Measurements from ENCODE around the gene OR13C8. TPM values are rescaled to one million over a fixed set of nuclear protein-coding genes. Genes with fewer than 3 reads are reported as not detected.
"Not testable (repeated sequence)": the region's sequence is repeated elsewhere in the genome, so short reads cannot be mapped to it uniquely, and the experiment has no call there.

The OR13C8 gene
- total RNA-seq (not detected), polyA plus RNA-seq (not detected)

- no peaks in the 10 kb centered on the region for H3K4me1 ChIP-seq
- no peaks in the 10 kb centered on the region for H3K9me3 ChIP-seq
- no peak within 1 kb of the TSS for H3K4me3 ChIP-seq
- no peak for TF ChIP-seq EP300 (IDR thresholded peaks at IDR 0.05)
- TF ChIP-seq POLR2AphosphoS5 (IDR thresholded peaks at IDR 0.05), result no peak
- TF ChIP-seq CTCF (IDR thresholded peaks at IDR 0.05), result no peak
- TF ChIP-seq POLR2A (IDR thresholded peaks at IDR 0.05), result no peak
- H3K27ac ChIP-seq, result no peak within 1 kb of the TSS
- no peaks in the 10 kb centered on the region for H3K36me3 ChIP-seq
- intact Hi-C loops (cut with DNase I), result no loop called here
- no peaks in the 10 kb centered on the region for H3K27me3 ChIP-seq
- no peak for DNase-seq
- WGBS, 2 donors, result 86% methylated on average over 4 of the region's 4 CpGs
These were observed at the start of gene OR13C8 for GRCh38 chr9:104568868-104569267. OR13C8 (plus strand) TSS chr9:104569168; CDS start chr9:104569168, 0 bp downstream.

GRCh38 chr9:104520241-104520640 lies 48.7 kb upstream of the OR13C8 start:
- H3K27ac ChIP-seq; H3K36me3 ChIP-seq; H3K27me3 ChIP-seq; H3K4me1 ChIP-seq; H3K4me3 ChIP-seq; DNase-seq; intact Hi-C loops (cut with DNase I); H3K9me3 ChIP-seq: not testable (repeated sequence)
- WGBS, 2 donors, result 81 to 86% methylated on average over 10 of the region's 10 CpGs

- Histone ChIP-seq H3K36me3 (no peaks in the 10 kb centered on the region), H3K27ac (no peak within 1 kb of the TSS), H3K4me3 (no peak within 1 kb of the TSS), H3K9me3 (no peaks in the 10 kb centered on the region), H3K4me1 (no peaks in the 10 kb centered on the region), H3K27me3 (no peaks in the 10 kb centered on the region)
- DNase-seq, result no peak
- intact Hi-C loops (cut with DNase I), result no loop called here
- no peak for TF ChIP-seq POLR2AphosphoS5 (IDR thresholded peaks at IDR 0.05)
- TF ChIP-seq CTCF (IDR thresholded peaks at IDR 0.05), result no peak
- no peak for TF ChIP-seq EP300 (IDR thresholded peaks at IDR 0.05)
- no peak for TF ChIP-seq POLR2A (IDR thresholded peaks at IDR 0.05)
These were observed 41.9 kb upstream of the OR13C8 start, which contains the start of gene OR13C4 for GRCh38 chr9:104527109-104527508. OR13C4 (minus strand) TSS chr9:104527209; CDS start chr9:104527209, 0 bp downstream.

GRCh38 chr9:104536756-104537155 lies 32.2 kb upstream of the OR13C8 start, which contains the start of gene OR13C3:
OR13C3 (minus strand) TSS chr9:104536856; CDS start chr9:104536723, 133 bp downstream.
- no peak within 1 kb of the TSS for H3K4me3 ChIP-seq
- no peaks in the 10 kb centered on the region for H3K36me3 ChIP-seq
- intact Hi-C loops (cut with DNase I), result no loop called here
- H3K9me3 ChIP-seq, result no peaks in the 10 kb centered on the region
- H3K27ac ChIP-seq, result no peak within 1 kb of the TSS
- no peaks in the 10 kb centered on the region for H3K27me3 ChIP-seq
- WGBS, 2 donors, result 90 to 94% methylated on average over 5 of the region's 5 CpGs
- no peak for DNase-seq
- TF ChIP-seq CTCF (IDR thresholded peaks at IDR 0.05) (no peak), POLR2A (IDR thresholded peaks at IDR 0.05) (no peak), EP300 (IDR thresholded peaks at IDR 0.05) (no peak), POLR2AphosphoS5 (IDR thresholded peaks at IDR 0.05) (no peak)
- no peaks in the 10 kb centered on the region for H3K4me1 ChIP-seq

- TF ChIP-seq POLR2A (IDR thresholded peaks at IDR 0.05), result no peak
- no peak for TF ChIP-seq CTCF (IDR thresholded peaks at IDR 0.05)
- no peak for TF ChIP-seq EP300 (IDR thresholded peaks at IDR 0.05)
- TF ChIP-seq POLR2AphosphoS5 (IDR thresholded peaks at IDR 0.05), result no peak
- 42 to 50% methylated on average over 1 of the region's 1 CpG for WGBS, 2 donors
- no peaks in the 10 kb centered on the region for H3K4me1 ChIP-seq
- no peaks in the 10 kb centered on the region for H3K36me3 ChIP-seq
- H3K27ac ChIP-seq, result no peak overlapping the region
- intact Hi-C loops (cut with DNase I), result no loop called here
- no peak for DNase-seq
- no peaks in the 10 kb centered on the region for H3K9me3 ChIP-seq
- H3K4me3 ChIP-seq, result no peak overlapping the region
- H3K27me3 ChIP-seq, result no peaks in the 10 kb centered on the region
These were observed 29.7 kb upstream of the OR13C8 start for GRCh38 chr9:104539275-104539674.

Data from sigmoid colon (tissue), 7 donors.